Measurements from ENCODE around the gene KPNA4. TPM values are rescaled to one million over a fixed set of nuclear protein-coding genes. Genes with fewer than 3 reads are reported as not detected.
"Not testable (repeated sequence)": the region's sequence is repeated elsewhere in the genome, so short reads cannot be mapped to it uniquely, and the experiment has no call there.

Gene KPNA4
- total RNA-seq, 1 experiment from 2014 or later: 127 TPM

DNA sequence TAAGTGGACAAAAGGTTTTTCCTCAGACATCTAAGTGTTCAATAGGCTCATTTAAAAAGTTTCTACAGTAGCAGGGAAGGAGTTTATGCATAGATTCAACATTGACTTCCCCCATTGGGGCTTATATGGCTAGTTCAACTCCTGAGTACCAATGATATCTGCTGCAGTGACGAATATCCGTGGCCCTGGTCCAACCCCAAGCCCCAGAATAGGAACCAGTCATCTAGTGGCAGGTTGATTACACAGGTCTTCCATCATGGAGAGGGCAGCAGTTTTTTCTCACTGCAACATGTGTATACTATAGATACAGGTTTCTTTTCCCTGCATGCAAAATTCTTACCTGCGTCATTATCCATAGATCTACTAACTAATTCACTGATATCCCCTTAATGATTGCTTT, 45.8 kb upstream of the KPNA4 start:
- no peaks in the 10 kb centered on the region for H3K9me3 Mint-ChIP-seq (ENCODE audit: unreplicated experiment)
- H3K36me3 Mint-ChIP-seq (ENCODE audit: insufficient read depth, unreplicated experiment): no peaks in the 10 kb centered on the region
- no peaks in the 10 kb centered on the region for H3K27me3 Mint-ChIP-seq (ENCODE audit: insufficient read depth, unreplicated experiment)
- ChIA-PET CTCF (interaction anchor here (0.6 kb wide), 1 partner anchor 32 kb away, joined by 3 read pairs; no protein-coding TSS in a partner anchor), POLR2A (no interaction called here)
- no TSS peak for BruUV-seq (replicated peaks)
- TF ChIP-seq, protein P1, sequence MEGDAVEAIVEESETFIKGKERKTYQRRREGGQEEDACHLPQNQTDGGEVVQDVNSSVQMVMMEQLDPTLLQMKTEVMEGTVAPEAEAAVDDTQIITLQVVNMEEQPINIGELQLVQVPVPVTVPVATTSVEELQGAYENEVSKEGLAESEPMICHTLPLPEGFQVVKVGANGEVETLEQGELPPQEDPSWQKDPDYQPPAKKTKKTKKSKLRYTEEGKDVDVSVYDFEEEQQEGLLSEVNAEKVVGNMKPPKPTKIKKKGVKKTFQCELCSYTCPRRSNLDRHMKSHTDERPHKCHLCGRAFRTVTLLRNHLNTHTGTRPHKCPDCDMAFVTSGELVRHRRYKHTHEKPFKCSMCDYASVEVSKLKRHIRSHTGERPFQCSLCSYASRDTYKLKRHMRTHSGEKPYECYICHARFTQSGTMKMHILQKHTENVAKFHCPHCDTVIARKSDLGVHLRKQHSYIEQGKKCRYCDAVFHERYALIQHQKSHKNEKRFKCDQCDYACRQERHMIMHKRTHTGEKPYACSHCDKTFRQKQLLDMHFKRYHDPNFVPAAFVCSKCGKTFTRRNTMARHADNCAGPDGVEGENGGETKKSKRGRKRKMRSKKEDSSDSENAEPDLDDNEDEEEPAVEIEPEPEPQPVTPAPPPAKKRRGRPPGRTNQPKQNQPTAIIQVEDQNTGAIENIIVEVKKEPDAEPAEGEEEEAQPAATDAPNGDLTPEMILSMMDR (IDR thresholded peaks at IDR 0.05; ENCODE audit: unreplicated experiment): no peak
- no peak overlapping the region for H3K4me3 Mint-ChIP-seq (ENCODE audit: unreplicated experiment)
- no peaks in the 10 kb centered on the region for H3K4me1 Mint-ChIP-seq (ENCODE audit: insufficient read depth, unreplicated experiment)
- no peak overlapping the region for H3K27ac Mint-ChIP-seq (ENCODE audit: low read depth, unreplicated experiment)
- no peak for DNase-seq (ENCODE audit: unreplicated experiment)
- intact Hi-C loops (cut with micrococcal nuclease): no loop called here

DNA sequence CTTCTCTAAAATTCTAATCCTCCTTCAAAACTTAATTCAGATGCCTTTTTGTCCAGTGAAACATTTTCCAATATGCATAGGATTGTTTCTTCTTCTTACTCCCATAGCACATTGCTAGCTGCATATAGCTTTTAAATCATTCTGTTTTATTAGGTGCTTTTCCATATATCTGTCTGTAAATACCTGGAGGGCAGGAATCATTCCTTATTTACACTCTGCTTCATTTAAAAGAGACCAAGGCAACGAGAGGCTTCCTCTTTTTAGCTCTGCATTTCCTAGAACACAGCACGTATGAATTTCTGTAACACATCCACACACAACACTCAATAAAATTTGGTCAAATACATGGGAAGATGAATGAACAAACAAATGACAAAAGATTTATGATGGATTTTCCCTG, 43.5 kb upstream of the KPNA4 start:
- no TSS peak for BruUV-seq (replicated peaks)
- no peak for DNase-seq (ENCODE audit: unreplicated experiment)
- ChIA-PET POLR2A (no interaction called here), CTCF (interaction anchor here (0.6 to 1.0 kb wide), 2 partner anchors 13 to 1792 kb away, joined by 3 read pairs; no protein-coding TSS in a partner anchor)
- Mint-ChIP-seq H3K4me3 (ENCODE audit: unreplicated experiment) (no peak overlapping the region), H3K4me1 (ENCODE audit: insufficient read depth, unreplicated experiment) (no peaks in the 10 kb centered on the region), H3K36me3 (ENCODE audit: insufficient read depth, unreplicated experiment) (no peaks in the 10 kb centered on the region), H3K27ac (ENCODE audit: low read depth, unreplicated experiment) (no peak overlapping the region), H3K9me3 (ENCODE audit: unreplicated experiment) (no peaks in the 10 kb centered on the region), H3K27me3 (ENCODE audit: insufficient read depth, unreplicated experiment) (no peaks in the 10 kb centered on the region)
- intact Hi-C loops (cut with micrococcal nuclease): no loop called here
- TF ChIP-seq, protein P1 (IDR thresholded peaks at IDR 0.05; ENCODE audit: unreplicated experiment): no peak

DNA sequence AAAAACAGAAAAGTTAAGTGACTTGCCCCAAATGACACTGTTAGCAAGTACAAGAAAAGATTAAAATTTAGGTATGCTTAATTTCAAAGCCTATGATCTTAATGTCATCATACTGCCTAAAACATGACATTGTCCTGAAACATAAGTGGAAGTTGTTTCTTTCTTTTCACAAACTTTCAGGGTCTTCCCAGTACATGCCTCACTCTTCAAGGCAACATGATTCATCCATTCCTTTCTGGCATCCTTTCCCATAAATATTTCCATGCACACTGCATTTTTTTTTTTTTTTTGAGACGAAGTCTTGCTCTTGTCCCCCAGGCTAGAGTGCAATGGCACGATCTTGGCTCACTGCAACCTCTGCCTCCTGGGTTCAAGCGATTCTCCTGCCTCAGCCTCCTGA, 42.5 kb upstream of the KPNA4 start:
- H3K4me3 Mint-ChIP-seq (ENCODE audit: unreplicated experiment): no peak overlapping the region
- no peaks in the 10 kb centered on the region for H3K36me3 Mint-ChIP-seq (ENCODE audit: insufficient read depth, unreplicated experiment)
- H3K9me3 Mint-ChIP-seq (ENCODE audit: unreplicated experiment): no peaks in the 10 kb centered on the region
- DNase-seq (ENCODE audit: unreplicated experiment): no peak
- no peaks in the 10 kb centered on the region for H3K27me3 Mint-ChIP-seq (ENCODE audit: insufficient read depth, unreplicated experiment)
- intact Hi-C loops (cut with micrococcal nuclease): no loop called here
- POLR2A ChIA-PET: no interaction called here
- no peaks in the 10 kb centered on the region for H3K4me1 Mint-ChIP-seq (ENCODE audit: insufficient read depth, unreplicated experiment)
- CTCF ChIA-PET: interaction anchor here (0.5 kb wide), 1 partner anchor 588 kb away, joined by 3 read pairs; no protein-coding TSS in a partner anchor
- TF ChIP-seq, protein P1 (IDR thresholded peaks at IDR 0.05; ENCODE audit: unreplicated experiment): no peak
- no peak overlapping the region for H3K27ac Mint-ChIP-seq (ENCODE audit: low read depth, unreplicated experiment)
- BruUV-seq (replicated peaks): no TSS peak

DNA sequence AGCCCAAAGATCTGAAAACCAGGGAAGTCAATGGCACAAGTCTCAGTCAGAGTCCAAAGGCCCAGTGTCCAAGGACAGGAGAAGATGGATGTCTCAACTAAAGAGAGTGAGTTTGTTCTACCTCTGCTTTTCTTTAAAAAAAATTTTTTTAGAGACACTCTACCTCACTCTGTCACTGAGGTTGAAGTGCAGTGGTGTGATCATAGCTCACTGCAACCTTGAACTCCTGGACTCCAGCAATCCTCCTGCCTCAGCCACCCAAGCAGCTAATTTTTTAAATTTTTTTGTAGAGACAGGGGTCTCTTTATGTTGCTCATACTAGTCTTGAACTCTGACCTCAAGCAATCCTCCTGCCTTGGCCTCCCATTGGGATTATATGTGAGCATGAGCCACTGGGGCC, 39.9 kb upstream of the KPNA4 start:
- TF ChIP-seq, protein P1 (IDR thresholded peaks at IDR 0.05; ENCODE audit: unreplicated experiment): no peak
- no peak overlapping the region for H3K27ac Mint-ChIP-seq (ENCODE audit: low read depth, unreplicated experiment)
- ChIA-PET CTCF (no interaction called here), POLR2A (interaction anchor here (1.4 kb wide), 1 partner anchor 39 kb away, joined by 4 read pairs; no protein-coding TSS in a partner anchor)
- H3K4me1 Mint-ChIP-seq (ENCODE audit: insufficient read depth, unreplicated experiment): no peaks in the 10 kb centered on the region
- intact Hi-C loops (cut with micrococcal nuclease): no loop called here
- no peak overlapping the region for H3K4me3 Mint-ChIP-seq (ENCODE audit: unreplicated experiment)
- H3K9me3 Mint-ChIP-seq (ENCODE audit: unreplicated experiment): no peaks in the 10 kb centered on the region
- no peaks in the 10 kb centered on the region for H3K36me3 Mint-ChIP-seq (ENCODE audit: insufficient read depth, unreplicated experiment)
- DNase-seq (ENCODE audit: unreplicated experiment): no peak
- no TSS peak for BruUV-seq (replicated peaks)
- no peaks in the 10 kb centered on the region for H3K27me3 Mint-ChIP-seq (ENCODE audit: insufficient read depth, unreplicated experiment)

DNA sequence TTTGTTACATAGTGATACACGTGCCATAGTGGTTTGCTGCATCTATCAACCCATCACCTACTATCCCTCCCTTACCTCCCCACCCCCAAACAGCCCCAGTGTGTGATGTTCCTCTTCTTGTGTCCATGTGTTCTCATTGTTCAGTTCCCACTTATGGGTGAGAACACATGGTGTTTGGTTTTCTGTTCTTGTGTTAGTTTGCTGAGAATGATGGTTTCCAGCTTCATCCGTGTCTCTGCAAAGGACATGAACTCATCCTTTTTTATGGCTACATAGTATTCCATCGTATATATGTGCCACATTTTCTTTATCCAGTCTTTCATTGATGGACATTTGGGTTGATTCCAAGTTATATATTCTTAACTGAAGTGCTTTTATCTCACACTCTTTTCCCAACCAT, 38.5 kb upstream of the KPNA4 start:
- H3K36me3 Mint-ChIP-seq (ENCODE audit: insufficient read depth, unreplicated experiment); H3K27me3 Mint-ChIP-seq (ENCODE audit: insufficient read depth, unreplicated experiment); BruUV-seq (replicated peaks); H3K4me3 Mint-ChIP-seq (ENCODE audit: unreplicated experiment); H3K9me3 Mint-ChIP-seq (ENCODE audit: unreplicated experiment); H3K4me1 Mint-ChIP-seq (ENCODE audit: insufficient read depth, unreplicated experiment); DNase-seq (ENCODE audit: unreplicated experiment); intact Hi-C loops (cut with micrococcal nuclease); POLR2A ChIA-PET; H3K27ac Mint-ChIP-seq (ENCODE audit: low read depth, unreplicated experiment): not testable (repeated sequence)
- CTCF ChIA-PET: interaction anchor here (0.8 kb wide), 1 partner anchor 411 kb away, joined by 3 read pairs; no protein-coding TSS in a partner anchor

All from MCF 10A (cell line).